Activated CD8-positive, alpha-beta memory T cell treated with anti-CD3 and anti-CD28 coated beads, Interleukin-2, amount 50 U/mL, for 1 hour (primary cell): ENCODE measurements around the gene OTOGL.
"Not testable (repeated sequence)": the region's sequence is repeated elsewhere in the genome, so short reads cannot be mapped to it uniquely, and the experiment has no call there.

Source experiments
- DNase-seq: peaks from one replicate; pipeline ENCODE4 v3.0.0-alpha.2; 2020; ENCODE audit errors: extremely low read depth

Gene OTOGL

DNA sequence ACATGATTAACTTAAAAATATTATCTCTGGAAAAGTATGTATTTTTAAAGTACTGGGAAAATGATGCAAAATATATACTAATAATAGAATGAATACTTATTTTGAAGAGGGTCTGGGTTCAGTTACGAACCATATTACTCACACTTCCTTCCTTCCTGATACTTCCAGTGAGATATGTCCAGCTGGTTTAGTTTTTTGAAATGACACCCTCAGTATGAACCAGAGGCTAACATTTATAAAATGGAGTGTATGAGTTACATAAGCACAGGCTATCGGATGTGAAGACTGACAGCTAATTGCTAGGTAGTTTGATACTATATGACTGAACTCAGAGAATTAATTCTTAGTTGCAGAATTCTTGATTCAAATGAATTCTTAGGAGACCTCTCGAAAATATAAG lies 122.9 kb downstream of the OTOGL start:
- DNase-seq, result no peak

DNA sequence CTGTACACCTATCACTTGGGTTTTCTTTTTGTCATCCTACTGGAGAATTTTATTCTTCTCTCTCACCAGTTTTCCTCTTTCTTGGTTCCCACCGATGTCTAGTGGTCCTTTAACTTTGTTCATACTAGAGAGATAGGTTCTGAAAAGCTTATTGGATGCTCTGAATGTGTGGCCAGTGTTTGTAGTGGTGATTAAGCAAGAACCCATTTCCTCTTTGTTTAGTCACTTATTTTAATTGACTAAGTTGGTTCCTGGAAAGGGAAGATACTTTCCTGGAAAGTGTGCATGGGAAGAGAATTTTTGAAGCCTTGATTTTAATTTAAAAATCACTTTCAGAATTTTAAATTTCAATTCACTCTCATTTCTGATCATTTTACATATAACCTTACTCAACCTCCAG lies 127.2 kb downstream of the OTOGL start:
- no peak for DNase-seq

DNA sequence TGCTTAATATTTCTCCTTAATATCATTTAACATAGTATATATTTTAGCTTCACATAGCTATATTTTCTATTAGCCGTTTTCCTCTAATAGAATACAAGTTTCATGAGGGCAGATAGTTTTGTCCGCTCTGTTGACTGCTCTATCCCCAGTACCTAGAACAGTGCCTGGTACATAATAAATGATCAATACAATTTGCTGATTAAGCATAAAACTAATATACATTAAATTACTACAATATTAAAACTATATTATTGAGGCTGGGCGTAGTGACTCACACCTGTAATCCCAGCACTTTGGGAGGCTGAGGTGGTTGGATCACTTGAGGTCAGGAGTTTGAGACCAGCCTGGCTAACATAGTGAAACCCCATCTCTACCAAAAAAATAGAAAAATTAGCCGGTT lies 128.6 kb downstream of the OTOGL start:
- DNase-seq, result not testable (repeated sequence)

DNA sequence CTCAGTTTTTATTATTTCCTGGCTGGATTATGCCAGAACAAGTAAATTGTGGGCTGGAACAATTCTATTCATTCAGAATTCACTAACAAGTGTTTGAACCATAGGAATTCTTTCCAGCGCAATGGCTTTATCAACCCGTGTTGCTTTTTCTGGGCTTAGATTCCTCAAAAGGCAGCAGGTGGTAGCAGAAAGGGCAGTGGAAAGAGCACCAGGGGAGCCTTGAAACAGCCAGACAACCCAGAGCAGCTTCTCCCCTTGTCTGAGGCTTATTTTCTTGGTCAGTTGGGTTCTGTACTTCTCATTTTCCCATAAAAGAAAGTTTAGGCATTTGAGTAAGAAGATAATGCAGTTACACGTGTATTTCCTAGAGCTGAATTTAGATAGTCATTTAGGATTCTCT lies 130.7 kb downstream of the OTOGL start:
- DNase-seq, result no peak

DNA sequence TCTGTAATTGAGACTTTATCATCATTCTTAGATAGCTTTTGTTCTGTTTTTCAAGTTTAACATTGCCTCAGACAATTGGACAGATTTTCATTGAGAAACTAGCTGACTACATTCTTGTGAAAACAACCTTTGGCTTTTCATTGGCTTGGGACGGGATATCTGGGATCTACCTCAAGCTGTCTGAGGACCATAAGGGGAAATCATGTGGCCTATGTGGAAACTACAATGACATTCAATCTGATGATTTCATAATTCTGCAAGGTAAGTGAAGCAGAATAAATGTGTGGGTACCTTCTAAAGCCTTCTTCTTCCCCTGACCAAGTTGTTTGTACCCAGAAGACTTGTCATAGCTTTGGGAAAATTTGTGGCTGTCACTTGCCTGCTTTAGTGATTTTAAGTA lies 133.5 kb downstream of the OTOGL start:
- DNase-seq, result no peak

DNA sequence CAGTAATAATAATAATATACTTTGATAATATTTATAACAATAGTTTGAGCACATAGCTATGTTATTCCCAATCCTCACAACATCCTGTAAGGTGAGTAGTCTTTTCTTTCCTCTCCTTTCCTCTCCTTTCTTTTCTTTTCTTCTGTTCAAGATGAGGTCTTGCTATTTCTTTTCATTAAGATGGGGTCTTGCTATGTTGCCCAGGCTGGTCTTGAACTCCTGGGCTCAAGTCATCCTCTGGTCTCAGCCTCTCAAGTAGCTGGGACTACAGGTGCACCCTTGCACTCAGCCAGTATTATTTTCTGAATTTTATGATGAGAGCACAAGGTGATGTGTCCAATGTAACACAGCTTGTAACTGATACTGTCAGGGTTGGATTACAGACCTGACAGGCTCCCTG lies 134.6 kb downstream of the OTOGL start:
- no peak for DNase-seq

DNA sequence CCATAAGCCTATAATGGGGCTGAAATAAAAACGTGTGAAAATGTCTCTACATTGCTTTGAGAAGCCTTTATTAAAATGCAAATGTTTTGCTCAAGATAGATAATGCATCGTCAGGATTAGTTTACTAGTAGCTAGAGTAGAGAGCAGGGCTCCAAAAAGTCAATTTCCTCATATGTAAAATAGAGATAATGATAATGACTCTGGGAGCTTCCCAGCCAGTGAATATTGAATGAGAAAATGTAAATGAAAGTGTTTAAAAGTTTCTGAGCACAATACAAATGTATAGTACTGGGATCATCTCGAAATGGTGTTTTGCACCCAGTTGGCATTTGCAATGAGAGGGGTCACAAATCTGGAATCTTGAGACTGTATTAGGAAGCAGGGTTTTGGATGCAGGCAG lies 135.3 kb downstream of the OTOGL start:
- no peak for DNase-seq

DNA sequence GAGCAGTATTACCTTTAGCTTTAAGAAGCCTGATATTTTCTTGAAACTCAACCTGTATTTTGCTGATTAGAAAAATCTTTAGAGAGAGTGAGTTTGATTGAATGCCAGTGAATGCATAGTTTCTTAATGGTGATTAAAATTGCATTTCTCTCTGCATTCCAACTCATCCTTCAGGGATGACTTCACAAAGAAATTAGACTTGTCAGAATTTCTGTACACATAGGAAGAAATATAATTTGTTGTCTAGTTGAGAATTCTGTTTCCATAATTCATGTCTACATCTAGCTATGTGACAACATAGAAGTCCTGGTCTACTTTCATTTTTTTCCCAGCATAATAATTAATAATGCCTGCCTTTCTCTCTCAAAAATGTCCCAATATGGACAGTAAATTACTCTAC lies 136.6 kb downstream of the OTOGL start:
- no peak for DNase-seq

DNA sequence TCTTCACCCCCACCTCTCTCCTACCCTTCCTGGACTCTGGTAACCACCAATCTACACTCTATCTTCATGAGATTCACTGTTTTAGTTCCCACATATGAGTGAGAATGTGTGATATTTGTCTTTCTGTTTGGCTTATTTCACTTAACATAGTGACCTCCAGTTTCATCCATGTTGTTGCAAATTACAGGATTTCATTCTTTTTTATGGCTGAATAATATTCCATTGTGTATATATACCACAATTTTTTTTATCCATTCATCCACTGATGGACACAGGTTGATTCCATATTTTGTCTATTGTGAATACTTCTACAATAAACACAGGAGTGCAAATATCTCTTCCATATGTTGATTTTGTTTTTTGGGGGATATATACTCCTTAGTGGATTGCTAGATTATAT lies 140.5 kb downstream of the OTOGL start:
- no peak for DNase-seq

DNA sequence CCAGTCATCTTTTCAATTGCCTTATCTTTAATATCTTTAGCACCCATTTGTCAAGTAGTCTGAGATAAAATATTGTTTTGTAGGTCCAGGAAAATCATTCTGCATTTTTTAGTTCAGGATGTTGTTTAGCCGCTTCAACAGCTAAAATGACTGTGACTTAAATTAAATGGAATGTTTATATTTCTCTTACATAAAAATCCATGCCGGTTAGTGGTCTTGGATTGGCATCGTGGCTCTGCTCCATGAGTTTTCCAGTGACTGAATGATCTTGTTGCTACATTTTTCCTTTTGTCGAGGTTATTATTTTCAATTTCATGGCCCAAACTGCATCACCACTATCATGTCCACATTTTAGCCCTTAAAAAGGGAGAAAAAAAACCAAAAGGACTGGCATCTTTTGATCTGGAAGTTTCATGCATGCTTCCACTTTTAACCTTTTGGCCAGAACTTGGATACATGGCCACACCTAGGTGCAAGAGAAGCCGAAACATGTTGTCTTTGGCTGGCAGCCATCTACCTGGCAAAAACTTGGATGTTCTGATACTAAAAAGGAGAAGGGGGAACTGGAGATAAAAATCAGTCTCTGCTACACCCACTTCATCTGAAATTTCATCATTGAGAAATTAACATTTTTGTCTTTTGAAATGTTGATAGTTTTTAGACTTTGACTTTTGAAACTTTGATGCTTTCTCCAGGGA lies 142.4 kb downstream of the OTOGL start:
- no peak for DNase-seq

DNA sequence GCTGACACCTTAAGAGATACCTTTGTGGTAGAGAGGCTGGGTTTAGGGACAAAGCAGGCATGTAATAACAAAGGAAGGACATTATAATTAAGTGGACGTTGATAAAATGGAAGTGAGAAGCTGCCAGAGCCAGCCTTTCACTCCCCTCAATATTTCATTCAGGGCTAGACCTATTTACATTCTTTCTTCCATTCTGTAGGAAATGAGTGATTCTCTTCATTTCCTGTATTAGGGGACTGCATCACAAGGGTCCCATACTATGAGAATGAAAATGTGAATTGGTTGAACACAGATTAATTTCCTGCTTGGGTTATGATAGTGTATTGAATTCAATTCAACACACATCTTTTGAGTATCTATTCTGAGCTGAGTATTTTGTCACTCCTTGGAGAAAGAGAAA lies 143.0 kb downstream of the OTOGL start:
- DNase-seq, result no peak

DNA sequence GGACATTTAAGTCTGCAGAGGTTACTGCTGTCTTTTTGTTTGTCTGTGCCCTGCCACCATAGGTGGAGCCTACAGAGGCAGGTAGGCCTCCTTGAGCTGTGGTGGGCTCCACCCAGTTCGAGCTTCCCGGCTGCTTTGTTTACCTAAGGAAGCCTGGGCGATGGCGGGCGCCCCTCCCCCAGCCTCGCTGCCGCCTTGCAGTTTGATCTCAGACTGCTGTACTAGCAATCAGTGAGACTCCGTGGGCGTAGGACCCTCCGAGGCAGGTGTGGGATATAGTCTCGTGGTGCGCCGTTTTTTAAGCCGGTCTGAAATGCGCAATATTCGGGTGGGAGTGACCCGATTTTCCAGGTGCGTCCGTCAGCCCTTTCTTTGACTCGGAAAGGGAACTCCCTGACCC lies 150.2 kb downstream of the OTOGL start:
- DNase-seq, result not testable (repeated sequence)

DNA sequence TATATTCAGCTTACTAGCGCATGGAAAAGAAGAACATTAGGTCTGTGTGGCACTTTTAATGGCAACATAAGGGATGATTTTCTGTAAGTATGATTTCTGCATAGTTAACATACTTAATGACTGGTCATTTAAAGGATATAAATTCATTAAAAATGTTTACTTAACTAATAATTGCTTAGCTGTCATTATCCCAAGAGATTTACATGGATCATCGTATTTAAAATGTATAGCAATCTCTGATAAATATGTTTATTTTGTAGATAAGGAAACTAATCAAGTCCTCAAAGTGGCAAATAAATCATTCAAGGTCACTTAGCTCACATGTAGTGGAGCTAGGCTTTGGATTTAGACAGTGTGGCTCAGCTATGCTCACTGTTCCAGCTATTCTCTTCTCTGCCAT lies 158.6 kb downstream of the OTOGL start:
- no peak for DNase-seq

DNA sequence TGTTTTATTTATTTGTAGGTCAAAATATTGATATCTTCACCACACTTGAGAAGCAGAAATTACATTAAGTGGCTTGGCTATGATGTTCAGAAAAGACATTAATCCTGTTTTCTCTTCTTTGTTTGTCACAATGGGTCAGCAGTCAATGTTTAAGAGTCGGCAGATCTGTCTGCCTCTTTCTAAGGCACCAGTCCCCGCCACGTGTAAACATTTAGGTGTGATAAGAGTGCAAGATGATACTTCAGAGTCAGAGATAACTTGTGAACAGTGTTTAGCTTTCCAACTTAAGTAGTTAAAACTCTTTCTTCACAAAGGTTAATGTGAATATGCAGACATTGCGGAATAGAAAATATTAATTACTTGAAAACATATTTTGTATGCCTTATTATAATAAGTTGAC lies 160.9 kb downstream of the OTOGL start:
- DNase-seq, result no peak

DNA sequence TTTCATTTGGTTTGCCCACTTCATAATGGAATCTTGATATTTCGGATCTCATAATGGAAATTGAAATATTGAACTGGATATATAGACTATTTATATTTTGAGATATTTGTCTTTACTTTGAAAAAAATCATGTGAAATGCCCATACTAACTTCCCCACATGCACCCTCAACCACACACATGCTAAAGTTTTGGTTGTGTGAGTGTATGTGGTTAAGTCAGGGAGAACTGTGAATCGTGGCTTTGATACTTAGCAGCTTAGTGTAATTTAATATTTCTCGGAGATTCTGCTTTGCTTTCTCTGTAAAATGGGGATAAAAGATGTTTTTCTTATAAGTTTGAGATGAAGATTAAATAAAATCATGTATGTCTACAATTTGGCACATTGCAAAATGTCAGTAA lies 162.1 kb downstream of the OTOGL start:
- no peak for DNase-seq

DNA sequence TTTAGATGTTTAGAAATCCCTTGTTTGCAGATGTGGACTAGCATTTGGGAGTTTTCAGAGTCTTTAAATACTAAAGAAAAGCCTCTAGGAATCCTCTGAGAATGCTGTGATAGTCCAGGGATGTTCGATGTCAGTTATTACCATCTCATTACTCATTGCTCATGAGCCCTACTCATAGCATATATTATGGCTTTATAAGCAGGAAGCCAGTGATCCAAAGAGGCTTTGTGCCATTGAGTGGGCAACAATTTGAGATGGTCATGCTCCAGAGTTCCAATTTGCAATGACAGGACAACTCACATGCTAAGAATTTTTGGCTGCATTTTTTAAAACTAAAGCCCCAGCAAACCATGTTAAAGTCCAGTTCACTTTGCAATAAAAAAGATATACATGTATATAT lies 163.0 kb downstream of the OTOGL start:
- DNase-seq, result no peak

DNA sequence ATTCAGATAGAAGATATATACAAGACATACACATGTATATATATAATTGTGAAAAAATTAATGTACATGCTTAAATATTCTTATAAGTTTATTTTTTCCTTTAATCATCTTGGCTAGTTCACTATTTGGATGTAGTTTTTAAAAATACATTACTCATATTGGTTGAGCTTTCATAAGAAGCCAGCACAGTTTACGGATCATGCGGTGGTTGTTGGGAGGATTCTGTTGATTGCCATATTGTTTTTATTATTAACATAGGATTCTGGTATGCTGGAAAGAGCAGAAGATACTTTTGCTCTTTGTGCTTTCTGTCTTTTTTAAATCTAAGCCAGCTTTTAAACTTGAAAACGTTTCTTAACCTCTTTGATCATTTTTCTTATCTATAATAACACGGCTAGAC lies 163.4 kb downstream of the OTOGL start:
- no peak for DNase-seq

DNA sequence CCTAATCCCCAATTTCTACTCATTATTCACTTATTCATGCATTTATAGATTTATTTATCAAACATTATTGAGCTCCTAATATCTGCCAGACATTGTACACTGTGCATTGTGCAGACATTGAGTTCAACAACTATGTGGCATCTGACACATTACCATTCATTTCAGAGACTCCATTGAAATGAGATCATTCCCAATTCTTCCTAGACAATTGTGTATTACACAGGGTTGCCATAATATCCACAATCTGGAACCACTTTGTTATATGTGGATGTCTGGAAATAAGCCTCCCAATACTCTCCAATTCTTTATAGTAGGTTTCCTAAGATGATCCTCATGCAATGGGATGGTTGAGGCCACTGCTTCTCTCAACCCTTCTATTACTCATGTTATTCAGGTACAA lies 165.0 kb downstream of the OTOGL start:
- no peak for DNase-seq

DNA sequence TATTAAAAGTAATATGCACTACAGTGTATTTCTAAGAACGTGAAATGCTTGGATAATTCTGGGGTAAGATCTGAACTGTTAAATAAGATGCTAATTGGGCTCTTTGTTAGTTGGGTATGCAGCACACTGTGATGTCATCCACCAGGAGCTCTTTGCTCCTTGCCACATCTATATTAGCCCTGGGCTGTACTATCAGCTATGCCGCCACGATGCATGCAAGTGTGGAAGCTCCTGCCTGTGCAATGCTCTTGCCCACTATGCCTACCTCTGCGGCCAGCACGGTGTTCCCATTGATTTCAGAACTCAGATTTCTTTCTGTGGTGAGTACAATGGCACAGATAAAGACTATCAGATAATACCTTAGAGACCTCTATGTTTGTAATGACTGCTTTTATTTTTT lies 165.6 kb downstream of the OTOGL start:
- no peak for DNase-seq

DNA sequence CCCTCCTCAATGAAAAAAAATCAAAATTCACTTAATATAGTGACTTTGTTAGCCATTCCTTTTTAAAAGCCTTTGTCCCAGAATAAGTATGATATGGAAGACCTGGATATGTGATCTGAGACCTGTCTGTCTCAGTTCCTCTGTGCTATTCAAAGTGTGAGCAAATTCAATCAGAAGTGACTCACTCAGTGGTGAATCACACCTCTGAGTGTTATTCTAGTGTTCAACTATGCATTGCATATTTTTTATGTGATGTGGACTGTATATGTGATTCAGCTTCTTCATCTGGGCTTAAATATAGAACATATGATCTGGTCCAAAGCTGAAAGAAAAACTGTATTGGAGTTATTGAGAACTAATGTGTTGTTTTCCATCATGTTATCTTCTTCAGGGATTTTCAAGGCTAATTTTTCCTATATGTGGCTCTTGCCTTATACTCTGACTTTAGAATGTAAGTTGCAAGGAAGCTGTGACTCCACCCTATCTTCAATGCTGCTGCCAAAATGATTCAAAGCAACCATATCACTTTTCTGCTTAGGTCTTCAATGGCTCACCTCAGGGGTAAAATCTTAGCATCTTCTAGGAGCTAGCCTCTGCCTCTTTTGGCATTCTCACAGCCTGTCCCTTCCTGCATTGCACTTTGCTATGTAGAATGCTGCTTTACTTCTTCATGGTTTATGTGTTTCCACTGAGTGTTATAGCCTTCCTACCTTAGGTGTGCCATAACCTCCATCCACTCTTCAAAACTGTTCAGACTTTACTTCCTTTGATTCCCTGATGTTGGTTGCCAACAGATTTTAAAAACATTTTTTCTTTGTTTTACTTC lies 169.8 kb downstream of the OTOGL start:
- no peak for DNase-seq

DNA sequence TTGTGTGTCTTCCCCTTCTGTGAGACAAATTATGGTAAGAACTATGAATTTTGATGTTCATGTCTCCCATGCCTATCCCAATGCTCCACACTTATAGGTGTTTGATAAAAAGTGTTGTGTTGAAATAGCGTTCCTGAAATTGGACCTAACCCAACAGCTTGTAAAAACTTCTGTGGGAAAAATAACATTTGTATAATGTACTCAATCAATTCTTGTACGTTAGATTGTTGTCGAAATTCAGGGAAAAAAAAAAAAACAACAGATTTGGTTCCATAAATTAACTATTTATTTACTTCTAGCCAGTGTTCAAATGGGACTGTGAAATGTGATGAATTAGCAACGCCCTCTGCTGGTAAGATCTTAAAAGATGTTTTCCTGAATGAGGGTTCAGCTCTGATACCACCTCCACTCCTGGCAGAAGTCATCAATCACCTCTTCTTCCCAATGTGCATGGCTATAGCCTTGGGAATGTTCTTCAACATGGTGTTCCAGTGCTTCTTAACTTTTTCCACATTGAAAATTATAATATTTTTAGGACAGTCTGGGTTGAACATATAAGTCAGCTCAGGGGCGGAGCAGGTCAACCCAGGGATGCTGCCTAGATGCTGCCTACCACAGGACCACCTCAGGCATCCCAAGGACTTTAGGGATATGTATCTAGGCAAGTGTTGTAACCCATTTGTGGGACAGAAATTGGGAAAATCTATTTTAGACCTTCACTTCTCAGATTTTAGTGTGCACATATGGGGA lies 170.6 kb downstream of the OTOGL start:
- DNase-seq, result no peak

DNA sequence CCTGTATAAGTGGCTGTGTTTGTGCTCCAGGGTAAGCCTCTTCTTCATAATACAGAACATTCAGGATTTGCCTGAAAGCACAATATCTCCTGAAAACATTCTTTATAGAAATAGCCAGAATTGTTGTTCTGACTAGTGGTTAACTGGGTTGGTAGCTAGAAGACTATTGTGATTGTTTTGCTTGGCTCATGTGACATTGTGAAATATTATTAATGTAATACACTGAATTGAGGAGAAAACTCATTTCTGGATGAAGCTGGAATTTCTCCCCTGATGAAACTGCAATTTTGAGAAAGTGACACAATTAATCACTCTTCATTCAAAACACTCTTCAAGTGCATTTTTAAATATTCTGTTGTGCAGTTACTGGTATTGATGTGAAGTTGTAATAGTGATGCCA lies 172.4 kb downstream of the OTOGL start:
- no peak for DNase-seq

DNA sequence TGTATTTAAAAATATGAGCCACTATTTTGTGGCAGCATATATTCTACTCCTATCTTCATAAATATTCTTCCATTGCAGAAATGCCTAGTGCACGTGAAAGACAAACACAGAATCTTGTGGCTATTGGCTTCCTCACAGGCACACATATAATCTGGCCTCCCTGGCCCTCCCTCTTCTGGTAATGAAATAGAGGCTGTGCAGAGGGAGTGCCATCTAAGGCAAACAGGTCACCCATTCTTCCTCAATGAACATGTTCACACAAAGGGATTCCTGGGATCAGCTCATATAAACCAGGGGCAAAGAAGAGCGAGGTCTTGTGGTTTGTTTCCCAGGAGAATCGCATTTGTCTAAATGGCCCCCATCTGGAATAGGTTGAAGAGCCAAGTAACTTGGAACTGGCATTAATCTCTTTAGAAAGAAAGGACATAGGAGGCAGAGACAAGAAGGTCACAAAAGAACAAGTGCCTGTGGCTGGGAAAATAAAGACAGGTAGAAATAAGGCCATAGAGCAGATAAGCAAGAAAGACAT lies 173.1 kb downstream of the OTOGL start:
- no peak for DNase-seq
